Panc1 (cell line): ENCODE results near the gene RAMP2. TPM values are rescaled to one million over a fixed set of nuclear protein-coding genes. Genes with fewer than 3 reads are reported as not detected.

Source experiments
- ATAC-seq: fragments of 200-7000 bp; cut with Tn5 transposase; 2 replicates; pipeline ENCODE4 v1.9.1; 2020; ENCODE audit warnings: mild to moderate bottlenecking, moderate library complexity
- BruUV-seq: library from RNA; stranded (reverse); fragments of 400-500 nt; replicated peaks from 2 replicates; lab custom pipeline; 2021; lab: Mats Ljungman, UMichigan
- CTCF ChIA-PET: fragments of 300-600 bp; sonication (Branson Sonifier 250); formaldehyde crosslinking; loops from one replicate; lab custom pipeline; 2022; ENCODE audit warnings: antibody characterized with exemption; lab: Charles Lee
- POLR2A ChIA-PET: fragments of 300-600 bp; sonication (Branson Sonifier 250); formaldehyde crosslinking; loops from one replicate; lab custom pipeline; 2022; ENCODE audit warnings: antibody characterized with exemption; lab: Charles Lee
- DNase-seq: peaks from one replicate; pipeline ENCODE4 v3.0.0-alpha.2; 2010; ENCODE audit warnings: low read depth, low spot score
- H3K27ac ChIP-seq: 2 replicates; pipeline ENCODE4 v1.5.1; 2011; ENCODE audit warnings: mild to moderate bottlenecking, low read length, inconsistent platforms
- H3K27me3 ChIP-seq: fragments of 200-500 bp; sonication (Bioruptor generic); 2 replicates; pipeline ENCODE4 v1.6.0; 2014; ENCODE audit warnings: low read length, inconsistent platforms; ENCODE audit not compliant: control insufficient read depth, insufficient read depth
- H3K36me3 ChIP-seq: fragments of 200-500 bp; sonication (Bioruptor generic); 2 replicates; pipeline ENCODE4 v1.5.1; 2014; ENCODE audit warnings: inconsistent platforms, mild to moderate bottlenecking, low read length, moderate library complexity; ENCODE audit not compliant: control insufficient read depth, insufficient read depth
- H3K4me1 ChIP-seq: 2 replicates; pipeline ENCODE4 v1.5.1; 2011; ENCODE audit warnings: inconsistent platforms, mild to moderate bottlenecking, low read length, moderate library complexity; ENCODE audit not compliant: control insufficient read depth, insufficient read depth
- H3K4me3 ChIP-seq, 2 experiments: 2 replicates each; pipeline ENCODE4 v1.5.1; 2011 to 2012; ENCODE audit warnings: low read depth in 2 of 2, low read length in 2 of 2, mild to moderate bottlenecking in 2 of 2, inconsistent platforms in 1 of 2, moderate library complexity in 1 of 2
- H3K9me3 ChIP-seq: fragments of 200-500 bp; sonication (Bioruptor generic); 2 replicates; pipeline ENCODE4 v1.5.1; 2014; ENCODE audit warnings: low read depth, mild to moderate bottlenecking, inconsistent platforms, low read length, moderate library complexity; ENCODE audit not compliant: control insufficient read depth, insufficient read depth
- CTCF ChIP-seq: fragments of 450-650 bp; IDR thresholded peaks from 2 replicates; pipeline ENCODE4 v1.5.1; 2017; ENCODE audit warnings: mild to moderate bottlenecking
- POLR2AphosphoS5 ChIP-seq: IDR thresholded peaks from 2 replicates; pipeline ENCODE4 v1.6.1; 2012; ENCODE audit warnings: mild to moderate bottlenecking, low read depth, low read length, moderate library complexity
- REST ChIP-seq, 2 experiments: IDR thresholded peaks; 2 replicates each; pipeline ENCODE4 v1.6.1; 2011 to 2012; ENCODE audit warnings: low read depth in 2 of 2, control low read depth in 1 of 2, low read length in 1 of 2, mild to moderate bottlenecking in 1 of 2, moderate library complexity in 1 of 2; ENCODE audit not compliant: insufficient read depth in 1 of 2
- SIN3A ChIP-seq: IDR thresholded peaks from 2 replicates; pipeline ENCODE4 v1.6.1; 2012; ENCODE audit warnings: low read depth, mild to moderate bottlenecking, low read length, moderate library complexity, borderline replicate concordance; ENCODE audit not compliant: insufficient read depth
- TCF7L2 ChIP-seq: IDR thresholded peaks from 2 replicates; pipeline ENCODE4 v1.6.1; 2011; ENCODE audit warnings: mild to moderate bottlenecking, low read depth, low read length, inconsistent platforms
- in situ Hi-C: cut with HindIII; loops from 2 replicates; pipeline ENCODE4 v1.10.0; 2016; ENCODE audit warnings: low sequenced_read_pairs, low pct_unique_long_range_greater_than_20kb
- intact Hi-C: fragments of 100-400 bp; cut with micrococcal nuclease; formaldehyde crosslinking; loops from one replicate; pipeline ENCODE4 v1.10.0; 2022; ENCODE audit not compliant: unreplicated experiment
- total RNA-seq: library from RNA; stranded (reverse); gene quantifications from one replicate; pipeline ENCODE4 v1.2.1, GENCODE V29; 2021; ENCODE audit not compliant: unreplicated experiment

Gene RAMP2
- total RNA-seq, 1 experiment from 2014 or later: 1.1 TPM

GRCh38 chr17:42782166-42783061 is 21.4 kb downstream of the RAMP2 start:
- no peaks in the 10 kb centered on the region for H3K36me3 ChIP-seq
- H3K4me1 ChIP-seq: peaks cover 19% of the 10 kb centered on the region
- intact Hi-C loops (no loop called here), in situ Hi-C loops (no loop called here)
- ATAC-seq (no peak), DNase-seq (no peak)
- TF ChIP-seq TCF7L2: no peak
- TF ChIP-seq SIN3A: no peak
- no peak for TF ChIP-seq CTCF
- TF ChIP-seq REST (IDR thresholded peaks at IDR 0.05; ENCODE audit: insufficient read depth in 1 of 2, low read depth in 2 of 2, low read length in 1 of 2): no peak
- TF ChIP-seq POLR2AphosphoS5: no peak
- POLR2A ChIA-PET: no interaction called here
- H3K27me3 ChIP-seq: no peaks in the 10 kb centered on the region
- BruUV-seq: no TSS peak
- CTCF ChIA-PET: interaction anchor here (2.3 kb wide), 1 partner anchor 19 kb away, joined by 5 read pairs; no protein-coding TSS in a partner anchor
- H3K4me3 ChIP-seq: peak overlapping the region in 1 of 2 experiments; percentile 48; a peak in 2 of 4 replicates
- no peak overlapping the region for H3K27ac ChIP-seq
- H3K9me3 ChIP-seq: no peaks in the 10 kb centered on the region

- POLR2A ChIA-PET: no interaction called here
- Histone ChIP-seq H3K36me3 (no peaks in the 10 kb centered on the region), H3K27me3 (no peaks in the 10 kb centered on the region), H3K4me1 (peaks cover 19% of the 10 kb centered on the region), H3K4me3 (no peak overlapping the region), H3K27ac (no peak overlapping the region), H3K9me3 (no peaks in the 10 kb centered on the region)
- intact Hi-C loops (no loop called here), in situ Hi-C loops (no loop called here)
- CTCF ChIA-PET: no interaction called here
- DNase-seq: no peak
- ATAC-seq: no peak
- no TSS peak for BruUV-seq
- TF ChIP-seq REST (IDR thresholded peaks at IDR 0.05; ENCODE audit: insufficient read depth in 1 of 2, low read depth in 2 of 2, low read length in 1 of 2) (no peak), POLR2AphosphoS5 (no peak), CTCF (no peak), SIN3A (no peak), TCF7L2 (no peak)
Measured at GRCh38 chr17:42783062-42783790, 22.2 kb downstream of the RAMP2 start.
